Stimulated activated CD8-positive, alpha-beta memory T cell treated with anti-CD3 and anti-CD28 coated beads, Interleukin-7, amount 100 ng/mL, for 48 hours (primary cell): ENCODE data around the gene KCNK3.
"Not testable (repeated sequence)": the region's sequence is repeated elsewhere in the genome, so short reads cannot be mapped to it uniquely, and the experiment has no call there.

Source experiments
- DNase-seq, 2 donors: peaks; one replicate each; pipeline ENCODE4 v3.0.0-alpha.2; 2020; ENCODE audit warnings: low read depth in 1 of 2; ENCODE audit errors: extremely low read depth in 1 of 2

KCNK3 gene

GRCh38 chr2:26752656-26753055 is 60.1 kb downstream of the KCNK3 start:
- DNase-seq = no peak

GRCh38 chr2:26754539-26754938 is 62.0 kb downstream of the KCNK3 start:
- no peak for DNase-seq

- DNase-seq = no peak
Observed at GRCh38 chr2:26754972-26755670, 62.6 kb downstream of the KCNK3 start.

GRCh38 chr2:26756337-26756736 is 63.8 kb downstream of the KCNK3 start:
- DNase-seq = no peak

DNA sequence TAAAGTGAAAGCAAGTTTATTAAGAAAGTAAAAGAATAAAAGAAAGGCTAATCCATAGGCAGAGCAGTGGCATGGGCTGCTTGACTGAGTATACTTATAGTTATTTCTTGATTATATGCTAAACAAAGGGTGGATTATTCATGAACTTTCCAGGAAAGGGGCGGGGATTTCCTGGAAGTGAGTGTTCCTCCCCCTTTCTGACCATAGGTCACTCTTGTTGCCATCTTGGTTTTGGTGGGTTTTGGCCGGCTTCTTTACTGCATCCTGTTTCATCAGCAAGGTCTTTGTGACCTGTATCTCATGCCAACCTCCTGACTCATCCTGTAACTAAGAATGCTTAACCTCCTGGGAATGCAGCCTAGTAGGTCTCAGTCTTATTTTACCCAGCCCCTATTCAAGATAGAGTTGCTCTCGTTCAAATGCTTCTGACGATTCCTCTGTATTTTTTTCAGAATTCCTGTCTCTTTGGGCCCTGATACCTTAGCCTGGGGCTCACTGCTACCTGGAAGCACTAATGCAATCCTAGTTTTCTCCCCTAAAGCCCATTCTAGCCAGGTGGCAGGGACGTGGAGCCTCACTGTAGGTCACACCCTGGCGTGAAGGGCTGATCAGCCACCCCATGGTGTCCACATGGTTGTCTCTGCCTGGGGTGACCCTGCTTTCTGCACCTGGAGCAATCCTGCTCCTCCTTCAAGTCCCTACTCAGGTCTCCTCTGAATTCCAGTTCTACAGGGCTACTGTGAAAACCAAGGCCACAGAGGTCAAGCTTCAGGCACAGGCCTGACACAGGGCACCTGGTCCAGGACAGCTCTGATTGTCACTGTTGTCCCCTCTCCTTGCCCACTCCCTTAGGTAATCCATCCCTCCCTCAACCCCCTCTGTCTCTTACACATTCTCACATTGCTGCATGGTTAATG is 65.6 kb downstream of the KCNK3 start:
- DNase-seq = no peak

- DNase-seq = no peak
Observed at GRCh38 chr2:26758790-26759321, 66.3 kb downstream of the KCNK3 start.

- no peak for DNase-seq
Observed at GRCh38 chr2:26759845-26760244, 67.3 kb downstream of the KCNK3 start.

- not testable (repeated sequence) for DNase-seq
Observed at GRCh38 chr2:26760991-26761390, 68.5 kb downstream of the KCNK3 start.

DNA sequence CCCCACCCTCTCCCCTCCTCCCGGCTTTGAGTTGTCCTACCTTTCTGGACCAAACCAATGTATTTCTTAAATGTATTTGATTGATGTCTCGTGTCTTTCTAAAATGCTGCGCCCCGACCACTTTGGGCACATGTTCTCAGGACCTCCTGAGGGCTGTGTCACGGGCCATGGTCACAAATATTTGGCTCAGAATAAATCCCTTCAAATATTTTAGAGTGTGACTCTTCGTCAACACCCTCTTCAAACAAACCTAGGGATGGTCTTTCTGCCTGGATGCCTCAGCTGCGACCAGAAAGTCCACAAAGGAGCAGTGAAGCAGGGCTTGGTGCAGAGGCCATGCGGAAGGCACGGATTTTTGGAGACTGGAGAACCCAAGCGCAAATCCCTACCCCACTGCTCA is 70.5 kb downstream of the KCNK3 start:
- DNase-seq = no peak

DNA sequence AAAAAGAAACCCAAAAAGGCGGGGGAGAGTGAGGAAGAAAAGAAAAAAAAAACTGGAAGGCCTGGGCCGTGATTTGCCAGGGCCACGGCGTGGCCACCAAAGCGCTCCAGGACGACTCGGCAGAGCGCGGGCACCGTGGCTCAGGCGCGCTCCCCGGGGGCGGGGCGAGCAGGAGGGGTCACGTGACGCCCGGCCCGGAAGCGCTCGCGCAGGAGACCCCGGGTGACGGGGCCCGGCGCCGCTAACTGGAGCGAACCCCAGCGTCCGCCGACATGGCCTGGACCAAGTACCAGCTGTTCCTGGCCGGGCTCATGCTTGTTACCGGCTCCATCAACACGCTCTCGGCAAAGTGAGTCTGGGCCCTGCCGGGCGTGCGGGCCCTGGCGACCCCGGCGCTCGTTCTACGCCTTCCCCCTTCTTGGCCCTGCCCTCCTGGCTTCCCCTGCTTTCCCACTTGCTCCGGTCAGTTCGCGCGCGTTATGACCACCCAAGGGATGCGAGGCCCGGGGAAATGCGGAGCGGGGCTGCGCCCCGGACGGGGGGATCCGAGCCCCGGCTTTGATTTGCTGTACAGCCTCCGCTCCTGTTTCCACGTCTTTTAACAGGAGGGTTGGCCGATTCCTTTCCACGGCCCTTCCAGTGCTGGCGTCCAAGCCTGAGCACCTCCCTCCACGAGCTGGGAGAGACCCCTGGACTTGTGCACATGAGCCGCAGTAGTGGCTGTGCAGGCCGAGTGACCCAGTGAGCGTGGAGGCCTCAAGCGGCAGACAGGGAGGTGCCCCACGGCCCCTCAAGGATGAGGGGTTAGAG is 71.8 kb downstream of the KCNK3 start, which contains the start of gene SLC35F6:
SLC35F6 (plus strand) TSS at position 207 of the 810 bp plus-strand sequence; CDS start at position 273, 66 bp downstream.
- DNase-seq = peak; percentile 65

GRCh38 chr2:26764906-26765305 is 72.4 kb downstream of the KCNK3 start:
- DNase-seq = no peak

GRCh38 chr2:26765475-26766200 is 73.1 kb downstream of the KCNK3 start:
- no peak for DNase-seq

- no peak for DNase-seq
Observed at GRCh38 chr2:26767129-26767528, 74.6 kb downstream of the KCNK3 start.

DNA sequence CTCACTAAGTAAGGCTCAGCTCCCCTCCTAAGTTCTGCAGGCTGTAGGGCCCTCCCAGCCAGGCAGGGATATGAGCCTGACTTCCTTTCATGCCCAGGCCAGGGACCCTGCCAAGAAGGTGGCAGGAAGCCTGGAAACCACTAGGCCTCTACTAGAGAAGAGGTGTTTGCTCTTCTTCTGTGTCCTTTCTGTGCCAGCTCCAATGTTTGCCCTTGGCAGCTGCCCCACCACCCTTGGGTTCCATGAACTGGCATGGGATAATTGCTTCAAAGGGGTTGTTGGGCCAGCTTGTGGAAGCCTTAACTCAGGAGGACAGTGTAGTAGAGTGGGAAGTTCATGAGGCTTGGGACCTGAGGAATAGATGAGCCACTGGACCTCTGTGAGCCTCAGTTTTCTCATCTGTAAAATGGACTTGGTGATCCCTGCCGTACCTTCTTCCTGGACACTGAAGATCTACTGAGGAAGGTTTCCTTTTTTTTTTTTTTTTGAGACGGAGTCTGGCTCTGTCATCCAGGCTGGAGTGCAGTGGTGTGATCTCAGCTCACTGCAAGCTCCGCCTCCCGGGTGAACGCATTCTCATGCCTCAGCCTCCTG is 75.5 kb downstream of the KCNK3 start:
- no peak for DNase-seq

- no peak for DNase-seq
Observed at GRCh38 chr2:26768759-26769088, 76.2 kb downstream of the KCNK3 start.

GRCh38 chr2:26769089-26769761 is 76.7 kb downstream of the KCNK3 start:
- DNase-seq = peak in 1 of 2 donors; percentile 25

DNA sequence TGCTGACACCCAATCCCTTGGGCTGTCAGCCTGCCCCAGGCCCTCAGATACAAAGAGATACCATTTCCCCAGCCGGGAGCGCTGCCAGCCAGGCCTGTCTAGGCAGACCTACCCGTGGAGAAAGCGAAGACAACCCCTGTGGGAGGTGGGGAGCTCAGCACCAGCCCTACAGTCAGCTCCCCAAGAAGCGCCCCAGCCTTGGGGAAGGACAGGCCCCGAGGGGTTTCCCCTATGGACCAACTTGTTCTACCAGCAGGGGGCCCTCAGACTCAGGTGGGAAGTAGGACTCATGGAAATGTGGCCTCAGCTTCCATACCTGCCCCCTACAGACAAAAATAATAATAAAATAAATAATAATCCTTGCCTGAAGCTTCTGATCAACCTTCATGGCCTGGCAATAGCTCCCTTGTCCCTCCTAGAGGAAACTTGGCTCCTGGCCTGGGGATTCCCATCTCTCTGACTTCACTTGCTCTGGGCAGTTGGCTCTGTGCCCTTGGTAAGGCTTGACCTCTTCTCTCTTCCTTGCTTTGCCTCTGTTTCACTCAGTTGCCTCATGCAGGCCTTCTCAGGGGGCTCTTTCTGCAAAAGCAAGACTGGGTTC is 78.6 kb downstream of the KCNK3 start:
- DNase-seq = no peak

DNA sequence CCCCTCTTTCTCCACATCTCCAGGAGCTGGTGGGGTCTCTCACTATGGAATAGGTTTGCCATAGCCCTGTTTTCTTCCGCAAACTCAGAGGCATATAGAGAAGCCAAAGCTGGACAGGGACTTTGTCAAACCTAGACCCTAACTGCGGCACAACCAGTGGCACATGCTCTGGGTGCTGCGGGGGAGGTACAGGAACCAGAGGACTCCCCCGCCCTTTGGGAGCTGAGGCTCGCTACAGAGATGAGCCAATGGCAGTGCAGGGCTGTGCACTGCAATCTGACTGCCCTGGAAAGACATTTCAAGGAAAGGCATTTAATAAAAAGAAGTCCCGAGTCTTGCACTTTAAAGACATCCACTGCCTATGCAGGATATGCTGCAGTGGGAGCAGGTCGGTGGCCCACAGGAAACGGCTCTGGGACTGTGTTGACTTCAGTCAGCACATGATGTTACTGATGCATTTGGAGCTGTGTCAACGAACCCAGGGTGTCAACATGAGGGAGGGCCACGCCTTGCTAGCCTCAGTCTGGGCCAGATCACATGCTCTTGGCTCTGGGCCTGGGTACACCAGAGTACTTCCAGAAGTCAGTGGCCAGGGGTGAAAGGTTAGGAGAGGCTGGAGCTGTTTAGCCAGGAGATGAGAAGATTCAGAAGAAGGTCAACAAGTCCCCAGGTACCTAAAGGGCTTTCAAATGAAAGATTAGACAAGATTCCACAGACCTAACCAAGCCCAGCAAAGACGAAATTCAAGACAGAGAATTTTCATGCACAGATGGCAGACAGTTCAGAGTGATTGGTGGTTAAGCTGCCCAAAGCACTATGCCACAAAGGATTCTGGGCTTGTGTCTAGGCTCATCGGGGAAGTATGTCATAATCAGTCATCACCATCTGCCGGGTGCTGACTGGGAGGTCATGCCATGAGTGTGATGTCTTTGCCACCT is 79.8 kb downstream of the KCNK3 start:
- DNase-seq = no peak
